ENCODE measurements around the gene TMEM62. TPM values are rescaled to one million over a fixed set of nuclear protein-coding genes. Genes with fewer than 3 reads are reported as not detected.

Gene TMEM62
- polyA plus RNA-seq, 3 donors = 10.5 to 11.3 (median 10.8) TPM

DNA sequence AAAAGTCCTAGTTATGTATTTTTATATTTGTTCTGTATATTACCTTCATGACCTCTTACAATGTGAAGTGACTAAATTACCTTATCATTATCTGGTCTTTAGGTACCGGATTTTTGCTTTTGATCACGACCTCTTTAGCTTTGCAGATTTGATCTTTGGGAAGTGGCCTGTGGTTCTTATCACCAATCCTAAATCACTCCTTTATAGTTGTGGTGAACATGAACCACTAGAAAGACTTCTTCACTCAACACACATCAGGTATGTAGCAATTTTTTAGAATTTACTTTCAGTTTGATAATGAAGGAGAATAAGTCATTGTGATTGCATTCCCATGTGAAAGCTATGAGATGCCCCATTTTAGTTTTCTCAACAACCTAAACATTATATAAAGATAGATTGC lies 18.3 kb downstream of the TMEM62 start:
- no peaks in the 10 kb centered on the region for H3K4me1 ChIP-seq (ENCODE audit: control insufficient read depth in 1 of 2, insufficient read depth in 2 of 2, low read length in 2 of 2)
- no peaks in the 10 kb centered on the region for H4K20me1 ChIP-seq (ENCODE audit: insufficient read depth, low read length)
- H3K4me2 ChIP-seq (replicated peaks; ENCODE audit: extremely low read depth, low read length, poor library complexity, severe bottlenecking) = no peak overlapping the region
- H3K9me3 ChIP-seq (replicated peaks in 1 of 2; ENCODE audit: control insufficient read depth in 1 of 2, insufficient read depth in 1 of 2, low read length in 2 of 2) = no peaks in the 10 kb centered on the region
- TF ChIP-seq, protein P1, sequence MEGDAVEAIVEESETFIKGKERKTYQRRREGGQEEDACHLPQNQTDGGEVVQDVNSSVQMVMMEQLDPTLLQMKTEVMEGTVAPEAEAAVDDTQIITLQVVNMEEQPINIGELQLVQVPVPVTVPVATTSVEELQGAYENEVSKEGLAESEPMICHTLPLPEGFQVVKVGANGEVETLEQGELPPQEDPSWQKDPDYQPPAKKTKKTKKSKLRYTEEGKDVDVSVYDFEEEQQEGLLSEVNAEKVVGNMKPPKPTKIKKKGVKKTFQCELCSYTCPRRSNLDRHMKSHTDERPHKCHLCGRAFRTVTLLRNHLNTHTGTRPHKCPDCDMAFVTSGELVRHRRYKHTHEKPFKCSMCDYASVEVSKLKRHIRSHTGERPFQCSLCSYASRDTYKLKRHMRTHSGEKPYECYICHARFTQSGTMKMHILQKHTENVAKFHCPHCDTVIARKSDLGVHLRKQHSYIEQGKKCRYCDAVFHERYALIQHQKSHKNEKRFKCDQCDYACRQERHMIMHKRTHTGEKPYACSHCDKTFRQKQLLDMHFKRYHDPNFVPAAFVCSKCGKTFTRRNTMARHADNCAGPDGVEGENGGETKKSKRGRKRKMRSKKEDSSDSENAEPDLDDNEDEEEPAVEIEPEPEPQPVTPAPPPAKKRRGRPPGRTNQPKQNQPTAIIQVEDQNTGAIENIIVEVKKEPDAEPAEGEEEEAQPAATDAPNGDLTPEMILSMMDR (IDR thresholded peaks at IDR 0.05) = no peak
- no peaks in the 10 kb centered on the region for H3K27me3 ChIP-seq (ENCODE audit: control insufficient read depth in 2 of 2, insufficient read depth in 2 of 2, low read length in 2 of 2)
- DNase-seq = no peak
- no peaks in the 10 kb centered on the region for H3K4me1 Mint-ChIP-seq
- no peak overlapping the region for H2AFZ ChIP-seq (ENCODE audit: insufficient read depth, low read depth, low read length, poor library complexity, severe bottlenecking)
- no peak overlapping the region for H3K4me3 Mint-ChIP-seq
- no peaks in the 10 kb centered on the region for H3K9me3 Mint-ChIP-seq
- no peak overlapping the region for H3K4me3 ChIP-seq (replicated peaks in 1 of 3; ENCODE audit: low read depth in 2 of 3, low read length in 3 of 3)
- no peak overlapping the region for H3K27ac Mint-ChIP-seq
- H3K36me3 ChIP-seq (replicated peaks in 1 of 2; ENCODE audit: control insufficient read depth in 1 of 2, insufficient read depth in 2 of 2, low read length in 2 of 2) = peaks cover 78 to 100% of the 10 kb centered on the region in 2 donors
- no peaks in the 10 kb centered on the region for H3K27me3 Mint-ChIP-seq (ENCODE audit: low read depth in 3 of 3)
- intact Hi-C loops (cut with micrococcal nuclease) = no loop called here
- H3K27ac ChIP-seq (ENCODE audit: low read depth in 1 of 2, low read length in 2 of 2) = no peak overlapping the region
- peaks cover 55 to 74% of the 10 kb centered on the region in 2 donors for H3K36me3 Mint-ChIP-seq
- no CpG with 5 or more reads among the region's 2 CpGs for WGBS (ENCODE audit: insufficient coverage)
- H3K79me2 ChIP-seq (ENCODE audit: insufficient read depth, low read length) = no peaks in the 10 kb centered on the region
- H3K9ac ChIP-seq (ENCODE audit: insufficient read depth, low read length, poor library complexity, severe bottlenecking) = no peak overlapping the region

DNA sequence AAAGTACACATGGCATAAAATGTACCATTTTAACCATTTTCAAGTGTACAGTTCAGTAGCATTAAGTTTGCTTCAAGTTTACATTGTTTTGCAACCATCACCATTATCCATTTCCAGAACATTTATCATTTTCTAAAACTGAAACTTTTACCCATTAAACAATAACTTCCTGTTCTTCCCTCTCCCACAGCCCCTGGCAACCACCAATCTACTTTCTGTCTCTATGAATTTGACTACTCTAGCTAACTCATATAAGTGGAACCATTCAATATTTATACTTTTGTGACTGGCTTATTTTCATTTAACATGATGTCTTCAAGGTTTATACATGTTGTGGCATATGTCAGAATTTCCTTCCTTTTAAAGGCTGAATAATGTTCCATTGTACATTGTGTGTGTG lies 19.9 kb downstream of the TMEM62 start:
- Histone ChIP-seq H3K27ac (ENCODE audit: low read depth in 1 of 2, low read length in 2 of 2) (no peak overlapping the region), H2AFZ (ENCODE audit: insufficient read depth, low read depth, low read length, poor library complexity, severe bottlenecking) (no peak overlapping the region), H3K27me3 (ENCODE audit: control insufficient read depth in 2 of 2, insufficient read depth in 2 of 2, low read length in 2 of 2) (no peaks in the 10 kb centered on the region), H3K36me3 (replicated peaks in 1 of 2; ENCODE audit: control insufficient read depth in 1 of 2, insufficient read depth in 2 of 2, low read length in 2 of 2) (peaks cover 73 to 98% of the 10 kb centered on the region in 2 donors), H3K9ac (ENCODE audit: insufficient read depth, low read length, poor library complexity, severe bottlenecking) (no peak overlapping the region), H3K79me2 (ENCODE audit: insufficient read depth, low read length) (no peaks in the 10 kb centered on the region), H3K4me2 (replicated peaks; ENCODE audit: extremely low read depth, low read length, poor library complexity, severe bottlenecking) (no peak overlapping the region), H3K4me1 (ENCODE audit: control insufficient read depth in 1 of 2, insufficient read depth in 2 of 2, low read length in 2 of 2) (no peaks in the 10 kb centered on the region), H4K20me1 (ENCODE audit: insufficient read depth, low read length) (no peaks in the 10 kb centered on the region), H3K9me3 (replicated peaks in 1 of 2; ENCODE audit: control insufficient read depth in 1 of 2, insufficient read depth in 1 of 2, low read length in 2 of 2) (no peaks in the 10 kb centered on the region), H3K4me3 (replicated peaks in 1 of 3; ENCODE audit: low read depth in 2 of 3, low read length in 3 of 3) (no peak overlapping the region)
- Mint-ChIP-seq H3K27me3 (ENCODE audit: low read depth in 3 of 3) (no peaks in the 10 kb centered on the region), H3K9me3 (no peaks in the 10 kb centered on the region), H3K36me3 (peaks cover 56 to 78% of the 10 kb centered on the region in 2 donors), H3K4me1 (no peaks in the 10 kb centered on the region), H3K4me3 (no peak overlapping the region), H3K27ac (no peak overlapping the region)
- intact Hi-C loops (cut with micrococcal nuclease) = no loop called here
- no peak for DNase-seq
- TF ChIP-seq, protein P1 (IDR thresholded peaks at IDR 0.05) = no peak
